GM23248 (cell line): ENCODE measurements around the gene DAB2IP. TPM values are rescaled to one million over a fixed set of nuclear protein-coding genes. Genes with fewer than 3 reads are reported as not detected.

Experiments used
- DNase-seq: peaks from one replicate; pipeline ENCODE4 v3.0.0-alpha.2; 2015
- H2AFZ ChIP-seq: fragments of 200-600 bp; sonication (generic); 2 replicates; pipeline ENCODE4 v1.6.1; 2016; ENCODE audit warnings: antibody characterized with exemption
- H3F3A ChIP-seq: fragments of 200-600 bp; sonication (generic); 2 replicates; pipeline ENCODE4 v1.6.1; 2016; ENCODE audit warnings: mild to moderate bottlenecking, antibody characterized with exemption, mixed run types; ENCODE audit not compliant: insufficient read depth
- H3K27ac ChIP-seq: fragments of 200-600 bp; sonication (generic); 2 replicates; pipeline ENCODE4 v1.5.1; 2016; ENCODE audit warnings: mild to moderate bottlenecking
- H3K27me3 ChIP-seq: fragments of 200-600 bp; sonication (generic); replicated peaks from 2 replicates; pipeline ENCODE4 v1.6.1; 2016; ENCODE audit warnings: mild to moderate bottlenecking; ENCODE audit not compliant: insufficient read depth
- H3K36me3 ChIP-seq: fragments of 200-600 bp; sonication (generic); 2 replicates; pipeline ENCODE4 v1.6.1; 2016; ENCODE audit warnings: low read depth, mild to moderate bottlenecking
- H3K4me1 ChIP-seq: fragments of 200-600 bp; sonication (generic); 2 replicates; pipeline ENCODE4 v1.6.1; 2016; ENCODE audit warnings: mild to moderate bottlenecking; ENCODE audit not compliant: insufficient read depth
- H3K4me2 ChIP-seq: fragments of 200-600 bp; sonication (generic); one replicate; pipeline ENCODE4 v1.6.1; 2016; ENCODE audit warnings: mild to moderate bottlenecking; ENCODE audit not compliant: unreplicated experiment
- H3K4me3 ChIP-seq: fragments of 200-600 bp; sonication (generic); 2 replicates; pipeline ENCODE4 v1.5.1; 2016; ENCODE audit warnings: mild to moderate bottlenecking
- H3K79me2 ChIP-seq: fragments of 200-600 bp; sonication (generic); 2 replicates; pipeline ENCODE4 v1.6.1; 2016; ENCODE audit warnings: mild to moderate bottlenecking; ENCODE audit not compliant: insufficient read depth
- H3K9ac ChIP-seq: fragments of 200-600 bp; sonication (generic); 2 replicates; pipeline ENCODE4 v1.6.1; 2016; ENCODE audit warnings: mild to moderate bottlenecking
- H3K9me2 ChIP-seq: fragments of 200-600 bp; sonication (generic); 2 replicates; pipeline ENCODE4 v1.6.1; 2016; ENCODE audit warnings: mixed run types, mild to moderate bottlenecking, moderate library complexity; ENCODE audit not compliant: insufficient read depth
- H3K9me3 ChIP-seq: fragments of 200-600 bp; sonication (generic); one replicate; pipeline ENCODE4 v1.6.1; 2017; ENCODE audit warnings: low read depth
- H4K20me1 ChIP-seq: fragments of 200-600 bp; sonication (generic); 2 replicates; pipeline ENCODE4 v1.6.0; 2016; ENCODE audit not compliant: insufficient read depth
- EZH2 ChIP-seq: fragments of 200-600 bp; sonication (generic); IDR thresholded peaks from 2 replicates; pipeline ENCODE4 v1.6.1; 2018; ENCODE audit warnings: antibody characterized with exemption, mild to moderate bottlenecking; ENCODE audit not compliant: insufficient read depth, poor library complexity, severe bottlenecking
- EZH2phosphoT487 ChIP-seq: fragments of 200-600 bp; sonication (generic); IDR thresholded peaks from 2 replicates; pipeline ENCODE4 v1.6.1; 2018; ENCODE audit warnings: antibody characterized with exemption, moderate library complexity, mild to moderate bottlenecking, low read depth; ENCODE audit not compliant: insufficient read depth
- WGBS, 2 experiments: methylation state at CpG; one replicate each; pipeline ENCODE4 v1.1.6; 2015 to 2017; ENCODE audit warnings: low lambda C conversion rate in 2 of 2, low coverage in 1 of 2; ENCODE audit errors: missing lambda C conversion rate in 2 of 2; 5-methylcytosine and 5-hydroxymethylcytosine counted together
- in situ Hi-C: fragments of 300-500 bp; cut with MboI; formaldehyde crosslinking; loops from 2 replicates; pipeline ENCODE4 v1.15.0; 2020
- polyA plus RNA-seq: library from polyadenylated mRNA; unstranded; fragments of >200 nt; fragmentation: Nextera tagmentation; extraction: Ambion mirVana; gene quantifications from 2 replicates; pipeline ENCODE4 v1.2.1, GENCODE V29; 2016
- total RNA-seq: library from RNA; depleted of rRNA; stranded (reverse); fragments of >200 nt; shearing (Covaris generic); gene quantifications from 2 replicates; pipeline ENCODE4 v1.2.3, GENCODE V29; 2014

DAB2IP gene
- total and polyA plus RNA-seq, 2 experiments from 2014 or later = 2.6 to 19.7 TPM

DNA sequence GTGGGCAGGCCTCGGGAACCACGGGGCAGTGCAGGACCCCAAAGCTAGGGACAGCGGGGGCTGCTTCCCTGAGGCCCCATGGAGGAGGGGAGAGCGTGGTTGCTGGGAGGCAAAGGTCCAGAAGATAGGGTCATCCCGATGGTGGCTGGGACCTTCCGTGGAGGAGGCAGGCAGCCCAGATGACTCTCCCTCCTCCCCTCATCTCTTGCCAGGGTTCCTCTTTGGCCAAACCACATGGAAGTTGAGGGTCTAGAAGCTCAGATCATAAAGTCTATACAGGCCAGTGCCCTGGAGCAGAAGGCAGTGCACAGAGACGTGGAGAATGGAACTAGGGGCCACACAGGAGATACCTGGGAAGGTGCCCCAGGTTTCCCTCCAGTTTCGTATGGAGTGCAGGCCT lies 22.6 kb downstream of the DAB2IP start:
- WGBS, 2 experiments = 76% methylated on average over 8 of the region's 8 CpGs
- no peak overlapping the region for H3K27ac ChIP-seq
- no peak overlapping the region for H3K9ac ChIP-seq
- H4K20me1 ChIP-seq = no peaks in the 10 kb centered on the region
- no peaks in the 10 kb centered on the region for H3K9me3 ChIP-seq
- H3F3A ChIP-seq = peaks cover 12% of the 10 kb centered on the region; the same call in 1 of the 2 replicates
- no peaks in the 10 kb centered on the region for H3K9me2 ChIP-seq
- TF ChIP-seq EZH2phosphoT487 (no peak), EZH2 (no peak)
- no peak overlapping the region for H3K4me3 ChIP-seq
- peaks cover 10% of the 10 kb centered on the region for H3K4me1 ChIP-seq
- no peaks in the 10 kb centered on the region for H3K36me3 ChIP-seq
- no peak for DNase-seq
- in situ Hi-C loops = no loop called here
- no peaks in the 10 kb centered on the region for H3K27me3 ChIP-seq
- H3K4me2 ChIP-seq = no peak overlapping the region
- no peak overlapping the region for H2AFZ ChIP-seq
- no peaks in the 10 kb centered on the region for H3K79me2 ChIP-seq

DNA sequence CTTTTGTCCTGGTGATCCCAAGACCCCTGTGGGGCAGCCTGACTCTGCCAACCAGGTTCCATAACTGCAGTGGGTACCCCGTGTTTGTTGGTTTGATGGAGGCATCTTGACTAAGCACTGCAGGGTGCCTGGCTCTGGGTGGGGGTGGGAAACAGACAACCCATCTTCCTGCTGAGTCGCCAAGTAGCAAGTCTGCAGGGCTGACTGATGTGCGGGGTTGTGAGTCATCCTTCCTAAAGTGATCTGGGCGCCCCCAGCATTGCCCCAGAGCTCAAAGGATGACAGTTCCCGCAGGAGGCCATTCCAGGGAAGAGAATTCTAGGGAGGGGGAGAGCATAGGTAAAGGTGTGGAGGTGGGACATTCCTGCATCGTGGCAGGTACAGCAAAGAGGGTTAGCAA lies 23.5 kb downstream of the DAB2IP start:
- Histone ChIP-seq H3K4me1 (peaks cover 10% of the 10 kb centered on the region), H3K9me3 (no peaks in the 10 kb centered on the region), H3K4me2 (no peak overlapping the region), H3K4me3 (no peak overlapping the region), H3K36me3 (no peaks in the 10 kb centered on the region), H3K27me3 (no peaks in the 10 kb centered on the region), H3K27ac (no peak overlapping the region), H3K9me2 (no peaks in the 10 kb centered on the region), H4K20me1 (no peaks in the 10 kb centered on the region), H3F3A (peaks cover 12% of the 10 kb centered on the region; the same call in 1 of the 2 replicates), H3K9ac (no peak overlapping the region), H3K79me2 (no peaks in the 10 kb centered on the region), H2AFZ (no peak overlapping the region)
- 13 to 19% methylated on average over 6 of the region's 6 CpGs for WGBS, 2 experiments
- in situ Hi-C loops = no loop called here
- TF ChIP-seq EZH2phosphoT487 = no peak
- TF ChIP-seq EZH2 = no peak
- peak; percentile 83 for DNase-seq

DNA sequence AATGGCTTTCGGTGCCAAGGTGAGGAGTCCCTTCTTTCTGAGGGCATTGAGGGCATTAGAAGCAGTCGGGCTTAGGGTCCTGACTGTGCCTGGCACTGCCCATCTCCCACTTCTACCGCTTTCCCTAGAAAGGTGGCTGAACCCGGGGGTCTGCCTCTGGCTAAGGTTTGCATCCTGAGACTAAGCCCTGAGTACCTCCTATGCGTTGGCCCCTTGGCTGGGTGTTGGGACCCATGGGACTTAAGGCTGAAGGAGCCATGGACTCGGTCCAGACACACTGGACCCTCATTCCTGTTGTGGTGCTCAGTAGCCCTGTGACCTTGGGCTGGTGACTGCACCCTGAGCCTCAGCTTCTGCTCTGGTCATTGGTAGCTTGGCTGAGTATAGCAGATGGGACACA lies 23.9 kb downstream of the DAB2IP start:
- Histone ChIP-seq H3F3A (peaks cover 12% of the 10 kb centered on the region; the same call in 1 of the 2 replicates), H4K20me1 (no peaks in the 10 kb centered on the region), H3K4me3 (no peak overlapping the region), H3K9ac (no peak overlapping the region), H3K4me2 (no peak overlapping the region), H3K4me1 (peaks cover 10% of the 10 kb centered on the region), H3K36me3 (no peaks in the 10 kb centered on the region), H3K27ac (no peak overlapping the region), H3K27me3 (no peaks in the 10 kb centered on the region), H3K9me2 (no peaks in the 10 kb centered on the region), H2AFZ (no peak overlapping the region), H3K9me3 (no peaks in the 10 kb centered on the region), H3K79me2 (no peaks in the 10 kb centered on the region)
- in situ Hi-C loops = no loop called here
- DNase-seq = no peak
- WGBS, 2 experiments = 92 to 97% methylated on average over 6 of the region's 6 CpGs
- no peak for TF ChIP-seq EZH2
- no peak for TF ChIP-seq EZH2phosphoT487

DNA sequence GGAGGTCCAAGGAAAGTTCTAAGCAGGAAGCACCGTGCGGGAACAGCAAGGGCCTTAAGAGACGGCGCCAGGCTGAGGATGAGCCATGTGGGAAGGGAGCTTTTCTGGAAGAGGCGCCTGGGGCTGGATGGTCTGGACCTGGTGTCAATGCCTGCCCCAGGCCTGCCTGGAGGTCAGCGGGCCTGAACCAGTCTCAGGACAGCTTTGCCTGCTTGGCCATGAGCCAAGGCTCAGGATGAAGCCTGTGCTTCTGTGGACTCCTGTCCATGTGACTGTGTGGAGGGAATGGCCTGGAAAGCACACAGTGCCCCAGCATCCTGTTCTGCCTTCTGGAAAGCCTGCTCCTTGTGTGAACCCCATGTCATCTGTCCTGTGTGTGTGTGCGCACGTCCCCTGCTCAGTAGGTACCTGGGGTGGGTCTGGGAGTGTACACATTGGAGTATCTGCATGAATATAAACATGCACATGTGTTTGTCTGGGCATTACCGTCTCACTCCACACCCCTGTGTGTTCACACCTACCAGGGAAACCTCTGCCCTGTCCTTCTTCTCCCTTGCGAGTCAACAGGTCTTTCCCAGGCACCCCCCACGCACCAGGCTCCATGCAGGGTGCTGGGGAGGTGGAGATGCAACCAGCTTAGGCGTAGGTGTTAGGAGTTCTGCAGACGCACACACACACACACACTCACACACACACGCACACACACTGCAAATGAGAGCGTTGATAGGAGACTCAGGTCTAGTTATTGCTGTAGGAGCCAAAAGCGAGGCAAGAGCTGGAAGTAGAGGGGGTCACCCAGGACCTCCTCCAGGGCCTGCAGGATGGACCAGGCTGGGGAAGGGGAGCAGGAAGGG lies 24.8 kb downstream of the DAB2IP start:
- Histone ChIP-seq H3K9me3 (no peaks in the 10 kb centered on the region), H2AFZ (no peak overlapping the region), H3K9ac (no peak overlapping the region), H3K4me1 (peaks cover 10% of the 10 kb centered on the region), H3K79me2 (no peaks in the 10 kb centered on the region), H3K27ac (no peak overlapping the region), H3F3A (peaks cover 12% of the 10 kb centered on the region; the same call in 1 of the 2 replicates), H3K9me2 (no peaks in the 10 kb centered on the region), H3K36me3 (no peaks in the 10 kb centered on the region), H3K27me3 (no peaks in the 10 kb centered on the region), H4K20me1 (no peaks in the 10 kb centered on the region), H3K4me2 (no peak overlapping the region), H3K4me3 (no peak overlapping the region)
- WGBS, 2 experiments = 93 to 94% methylated on average over 16 of the region's 16 CpGs
- DNase-seq = peak; percentile 17
- TF ChIP-seq EZH2 (no peak), EZH2phosphoT487 (no peak)
- in situ Hi-C loops = no loop called here
